ENCODE results near the gene PRPH2.

- TF ChIP-seq POLR2AphosphoS2 (conservative IDR thresholded peaks at IDR 0.05; ENCODE audit: low read length): no peak
- TF ChIP-seq SMC3 (IDR thresholded peaks at IDR 0.05): no peak
- TF ChIP-seq USF2 (IDR thresholded peaks at IDR 0.05): no peak
- no peak for TF ChIP-seq MAX (IDR thresholded peaks at IDR 0.05)
Observed at GRCh38 chr6:42720739-42721138, 1.7 kb downstream of the PRPH2 start.

Data from A549 (cell line).